GM18511 (cell line): ENCODE data around the gene TLR7.

Experiments
- ATAC-seq: cut with Tn5 transposase; IDR thresholded peaks from one replicate; pipeline ENCODE4 v1.9.1; 2021; ENCODE audit warnings: mild to moderate bottlenecking, moderate library complexity; ENCODE audit not compliant: unreplicated experiment

Gene TLR7

DNA sequence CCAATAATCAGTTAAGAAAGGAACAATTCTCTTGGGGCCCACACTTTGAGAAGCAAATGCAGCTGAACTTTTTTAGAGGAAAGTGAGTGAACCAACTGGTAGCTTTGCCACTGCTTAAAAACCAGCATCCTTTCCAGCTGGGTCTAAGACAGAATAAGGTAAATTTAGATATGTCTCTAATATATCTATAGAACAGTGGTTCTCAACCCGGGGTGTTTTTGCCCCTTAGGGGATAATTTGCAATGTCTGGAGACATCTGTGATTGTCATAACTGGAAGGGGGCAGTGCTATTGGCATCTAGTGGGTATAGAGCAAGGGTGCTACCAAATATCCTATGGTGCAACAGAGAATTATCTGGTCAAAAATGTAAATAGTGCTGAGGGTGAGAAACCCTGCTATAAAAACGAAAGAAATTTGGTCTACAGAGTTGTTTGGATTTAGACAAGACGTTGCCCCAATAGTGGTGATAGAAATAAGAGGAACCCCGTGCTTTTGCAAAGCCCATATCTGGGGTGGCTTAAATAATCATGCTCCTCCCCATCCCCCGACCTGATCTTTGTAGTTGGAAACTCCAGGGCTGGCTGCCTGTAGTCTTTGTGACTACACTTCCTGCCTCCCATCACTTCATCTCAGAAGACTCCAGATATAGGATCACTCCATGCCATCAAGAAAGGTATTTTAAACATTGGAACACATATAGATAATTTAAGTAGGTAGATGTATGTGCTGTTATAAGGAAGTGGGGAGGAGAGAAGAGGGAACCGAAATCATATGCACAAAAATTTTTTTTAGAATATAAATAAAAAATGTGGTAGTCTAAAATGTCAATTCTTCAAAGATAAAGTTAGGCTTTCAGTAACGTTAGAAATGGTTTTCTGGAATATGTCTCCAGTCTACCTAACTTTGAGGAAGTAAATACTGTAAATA, at the start of gene TLR7:
TSS of gene TLR7 (plus strand) at position 622 of the 927 bp plus-strand sequence. CDS start 507 bp downstream, outside the sequence.
- no peak for ATAC-seq

DNA sequence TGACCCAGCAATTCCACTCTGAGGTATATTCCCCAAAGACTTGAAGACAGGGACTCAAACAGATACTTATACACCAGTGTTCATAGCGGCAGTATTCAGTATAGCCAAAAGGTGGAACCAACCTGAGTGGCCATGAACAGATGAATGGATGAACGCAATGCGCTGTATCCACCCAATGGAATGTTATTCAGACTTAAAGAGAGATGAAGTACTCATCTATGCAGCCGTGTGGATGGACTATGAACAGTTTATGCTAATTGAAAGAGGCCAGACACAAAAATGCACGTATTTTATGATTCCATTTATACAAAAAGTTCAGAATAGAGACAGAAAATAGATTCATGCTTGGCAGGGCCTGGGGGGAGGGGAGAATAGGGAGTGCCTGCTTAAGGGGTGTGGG, 49.3 kb upstream of the TLR7 start:
- ATAC-seq, result no peak

DNA sequence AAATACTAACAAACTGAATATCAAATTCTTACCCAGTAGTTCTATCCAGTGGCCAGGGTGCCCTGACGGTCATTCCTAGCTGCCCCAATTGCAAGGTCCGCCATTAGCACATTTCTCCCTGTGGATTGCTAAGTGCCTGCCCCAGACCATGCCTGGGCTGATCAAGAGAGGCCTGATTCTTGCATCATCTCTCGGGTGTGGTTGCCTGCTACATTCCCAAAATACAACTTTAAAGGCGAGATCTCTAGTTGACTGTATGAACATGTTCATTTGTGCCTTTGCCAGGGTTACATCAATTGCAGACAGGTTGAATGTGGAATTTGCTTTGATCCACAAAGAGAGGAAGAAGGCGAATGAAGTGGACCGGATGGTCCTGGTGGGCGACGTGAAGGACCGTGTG, 47.6 kb upstream of the TLR7 start:
- ATAC-seq, result no peak

DNA sequence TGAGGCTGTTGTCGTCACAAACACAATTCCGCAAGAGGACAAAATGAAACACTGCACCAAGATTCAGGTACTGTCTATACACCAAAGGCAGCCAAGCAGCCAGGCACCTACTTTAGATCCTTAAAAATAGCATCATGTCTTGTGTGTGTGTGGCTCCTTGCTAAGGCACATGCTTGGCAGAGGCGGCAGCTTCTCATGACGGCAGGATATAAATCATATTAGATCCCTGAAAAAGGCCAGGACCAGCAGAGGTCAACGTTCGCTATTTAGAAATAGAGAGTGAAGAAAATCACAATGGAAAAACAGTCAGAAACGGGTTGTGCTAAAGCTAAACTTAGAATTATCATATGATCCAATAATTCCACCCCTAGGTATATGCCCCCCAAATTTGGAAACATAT, 46.1 kb upstream of the TLR7 start:
- no peak for ATAC-seq

DNA sequence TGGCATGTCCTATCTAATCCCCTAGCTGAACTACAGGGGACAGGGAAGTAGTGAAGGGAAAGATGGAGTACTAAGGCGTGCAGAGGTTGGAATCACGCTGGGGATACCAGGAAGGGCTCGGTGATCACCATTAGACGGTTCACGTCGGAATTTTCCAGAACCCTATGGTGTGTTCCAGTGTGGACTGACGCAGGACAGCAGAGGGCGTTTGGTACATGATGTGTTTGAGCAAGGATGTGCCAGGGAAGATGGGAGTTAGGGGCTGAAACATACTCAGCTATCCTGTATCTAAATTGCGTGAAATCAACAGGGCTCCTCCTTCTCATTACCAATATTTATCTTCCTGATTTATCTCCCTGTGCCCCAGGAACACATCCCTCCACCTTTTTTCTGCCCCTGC, 41.9 kb upstream of the TLR7 start:
- ATAC-seq, result no peak

DNA sequence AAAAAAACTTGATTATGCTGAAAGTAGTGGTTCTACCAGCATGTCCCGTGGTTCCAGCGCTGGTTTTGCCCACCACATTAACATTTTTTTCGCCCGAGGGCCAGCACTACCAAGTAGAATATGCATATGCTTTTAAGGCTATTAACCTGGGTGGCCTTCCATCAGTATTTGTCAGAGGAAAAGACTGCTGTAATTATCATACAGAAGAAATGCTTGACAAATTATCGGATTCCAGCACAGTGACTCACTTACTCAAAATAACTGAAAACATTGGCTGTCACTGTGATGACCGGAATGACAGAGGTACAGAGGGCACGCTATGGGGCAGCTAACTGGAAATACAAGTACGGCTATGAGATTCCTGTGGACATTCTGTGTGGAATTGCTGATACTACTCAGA, 41.1 kb upstream of the TLR7 start:
- no peak for ATAC-seq

DNA sequence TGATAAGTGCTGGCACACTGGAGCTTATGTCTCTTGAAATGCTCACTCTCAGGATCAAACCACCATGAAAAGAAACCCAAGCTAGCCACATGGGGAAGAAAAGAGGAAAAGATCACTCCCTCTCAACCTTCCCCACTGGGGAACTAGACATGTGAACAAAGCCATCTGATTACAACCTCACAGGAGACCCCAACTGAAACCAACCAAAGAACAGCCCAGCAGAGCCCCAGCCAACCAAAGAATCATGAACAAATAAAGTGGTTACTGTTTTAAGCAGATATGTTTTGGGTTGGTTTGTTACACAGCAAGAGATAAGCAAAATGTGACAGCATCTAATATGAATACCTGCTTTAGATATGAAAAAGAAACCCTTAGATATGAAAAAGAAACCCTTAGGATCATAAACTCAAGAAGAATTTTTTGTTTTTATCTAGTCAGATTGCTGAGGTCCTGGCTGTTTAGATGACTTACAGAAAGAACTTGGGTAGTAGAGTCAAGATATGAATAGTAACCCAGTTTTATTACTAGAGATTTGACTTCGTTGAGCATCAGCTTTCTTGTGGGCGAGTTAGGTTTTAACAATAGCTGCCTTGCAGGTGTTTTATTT, 23.7 kb upstream of the TLR7 start:
- ATAC-seq, result peak; percentile 12

DNA sequence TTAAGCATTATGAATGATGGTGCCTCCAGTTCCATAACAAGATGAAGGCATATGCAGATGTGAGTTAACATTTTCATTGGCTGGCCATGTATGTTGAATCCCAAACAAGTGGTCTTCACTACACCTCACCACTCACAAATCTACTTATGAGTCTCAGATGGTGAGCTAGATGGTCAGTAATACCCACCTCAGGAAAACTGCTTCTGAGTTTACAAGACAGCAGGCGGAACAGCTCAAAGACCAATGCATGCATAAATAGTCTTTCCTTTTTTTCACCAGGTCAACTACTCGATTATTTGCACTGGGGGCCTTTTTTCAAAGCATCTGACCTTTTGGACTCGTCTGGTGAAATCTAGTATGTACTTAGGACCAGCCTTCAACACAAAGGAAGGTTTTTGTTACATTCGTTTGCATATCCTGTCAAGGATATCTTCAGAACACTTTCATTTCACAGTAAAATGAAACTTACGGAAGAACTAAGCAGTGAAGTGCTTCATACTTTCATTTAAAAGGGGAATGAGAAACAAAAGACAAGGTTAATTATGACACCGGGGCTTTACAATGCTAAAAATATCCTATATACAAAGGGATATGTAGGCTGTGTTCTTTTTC, 23.1 kb upstream of the TLR7 start:
- ATAC-seq, result peak; percentile 92

DNA sequence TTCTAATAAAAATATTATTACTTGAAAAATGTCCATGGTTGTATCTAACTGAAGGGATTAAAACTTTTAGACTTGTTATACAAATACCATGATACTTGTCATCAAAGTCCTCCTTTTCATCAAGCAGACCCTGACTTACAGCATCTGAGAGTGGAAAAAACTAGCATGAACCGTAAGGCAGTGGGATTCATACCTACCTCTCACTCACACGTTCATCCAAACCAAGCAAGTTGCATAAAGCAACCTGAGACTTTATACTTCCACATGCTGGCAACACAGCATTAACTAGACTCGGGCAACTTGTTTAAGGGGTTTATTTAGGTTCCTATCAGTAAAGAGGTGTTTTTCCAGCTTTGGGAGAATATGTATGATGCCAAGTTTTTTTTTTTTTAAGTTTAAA, 22.6 kb upstream of the TLR7 start:
- peak; percentile 54 for ATAC-seq

DNA sequence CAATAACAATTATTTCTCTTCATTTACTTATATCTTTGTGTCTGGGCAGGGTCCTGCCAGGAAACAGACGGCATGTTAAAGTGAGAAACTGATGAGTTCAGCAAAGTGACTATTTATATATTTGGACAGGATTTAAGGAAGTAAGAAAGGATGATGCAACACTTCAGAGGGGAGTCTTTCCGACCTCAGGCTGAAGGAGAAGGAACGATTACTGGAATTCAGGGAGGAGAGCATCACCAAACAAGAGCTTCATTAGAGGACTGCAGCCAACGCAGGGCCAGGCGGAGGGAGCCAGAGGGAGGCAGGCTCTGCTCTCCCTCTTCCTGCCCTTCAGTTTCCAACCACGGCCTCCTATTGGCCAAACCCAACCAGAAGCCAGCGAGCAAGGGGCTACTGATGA, 1.5 kb upstream of the TLR7 start:
- ATAC-seq, result no peak

DNA sequence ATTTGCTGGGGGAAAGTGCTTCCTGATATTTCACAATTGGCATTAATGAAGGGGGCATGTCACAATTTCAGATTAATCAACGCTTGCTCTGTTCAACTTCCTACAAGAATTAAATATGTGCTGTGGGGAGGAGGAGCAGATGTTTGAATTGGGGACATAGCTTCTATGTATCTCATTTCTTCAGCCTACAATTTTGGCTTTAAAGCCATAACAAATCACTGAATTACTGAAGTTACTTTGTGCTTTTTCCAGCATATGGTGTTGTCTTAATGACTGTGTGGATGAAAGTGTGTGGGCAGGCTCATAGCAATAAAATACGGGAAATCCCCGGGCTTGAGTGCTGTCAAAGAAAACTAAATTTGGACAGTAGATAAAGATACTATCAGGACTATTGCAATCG, 813 bp downstream of the TLR7 start:
- peak; percentile 40 for ATAC-seq

DNA sequence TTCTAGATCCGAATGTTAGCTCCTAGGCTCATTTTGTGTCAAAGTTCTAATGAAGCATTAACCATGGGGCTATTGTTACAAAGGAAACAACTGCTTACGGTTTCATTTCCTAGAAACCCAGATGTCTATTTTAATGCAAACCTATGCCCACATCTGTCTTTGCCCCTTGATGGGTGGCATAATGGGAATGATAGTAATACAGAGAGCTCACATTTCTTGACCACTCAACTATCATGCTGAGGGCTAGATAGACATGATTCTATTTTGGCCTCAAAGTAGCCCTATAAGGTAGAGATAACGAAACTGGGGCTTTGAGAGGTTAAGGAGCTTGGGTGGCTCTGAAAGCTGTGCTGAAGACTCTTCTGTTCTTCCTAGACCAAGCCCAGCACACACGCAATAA, 1.9 kb downstream of the TLR7 start:
- peak; percentile 68 for ATAC-seq

DNA sequence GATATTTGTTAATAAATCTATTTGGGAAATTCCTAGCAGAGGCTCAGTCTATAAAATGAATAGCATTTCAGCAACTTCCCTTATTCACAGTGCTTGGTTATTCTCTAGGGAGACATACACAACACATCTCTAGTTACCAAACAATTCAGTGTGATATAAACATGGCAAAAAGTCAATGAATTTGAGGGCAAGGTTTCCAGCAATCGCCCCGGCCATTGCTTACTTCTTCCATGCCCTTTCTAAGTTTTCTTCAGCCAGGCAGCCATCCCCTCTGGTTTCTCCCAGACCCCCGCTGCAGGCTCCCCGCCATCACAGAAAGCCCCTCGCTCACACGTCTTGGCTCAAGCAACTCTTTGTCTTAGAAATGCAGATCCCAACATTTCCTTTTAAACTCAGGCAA, 4.4 kb downstream of the TLR7 start:
- no peak for ATAC-seq

DNA sequence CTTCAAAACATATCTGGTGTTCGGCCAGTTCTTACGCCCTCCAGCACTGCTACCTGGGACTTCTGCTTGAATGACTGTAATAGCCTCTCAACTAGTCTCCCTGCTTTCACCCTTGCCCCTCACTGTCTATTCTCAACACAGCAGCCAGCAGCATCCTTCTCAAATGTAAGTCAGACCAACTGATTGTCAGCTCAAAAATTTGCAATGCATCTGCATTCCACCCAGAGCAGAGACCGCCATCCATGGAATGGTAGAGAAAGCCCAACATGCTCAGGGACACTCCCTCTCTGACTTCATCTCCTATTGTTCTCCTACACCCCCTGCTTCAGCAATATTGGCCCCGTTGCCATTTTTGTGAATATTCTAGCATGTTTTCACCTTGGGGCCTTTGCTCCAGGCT, 5.9 kb downstream of the TLR7 start:
- no peak for ATAC-seq

DNA sequence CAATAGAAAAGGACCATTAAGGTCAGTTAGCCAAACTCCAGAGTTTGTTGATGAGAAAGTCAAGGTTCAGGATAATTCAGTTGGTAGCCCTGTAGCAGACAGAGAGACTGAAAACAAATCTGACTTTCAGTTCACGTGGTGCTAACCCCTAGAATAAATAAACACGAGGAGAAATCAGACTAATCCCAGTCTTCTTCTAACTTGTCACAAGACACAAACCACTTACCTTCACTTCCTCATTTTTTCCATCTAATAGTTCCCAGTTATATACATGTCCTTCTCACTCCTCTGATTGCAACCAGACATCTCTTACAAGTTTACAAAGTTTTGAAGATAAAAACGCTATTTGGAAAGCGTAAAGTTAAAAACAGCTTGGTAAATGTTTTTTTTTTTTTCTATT, 7.7 kb downstream of the TLR7 start:
- ATAC-seq, result no peak

DNA sequence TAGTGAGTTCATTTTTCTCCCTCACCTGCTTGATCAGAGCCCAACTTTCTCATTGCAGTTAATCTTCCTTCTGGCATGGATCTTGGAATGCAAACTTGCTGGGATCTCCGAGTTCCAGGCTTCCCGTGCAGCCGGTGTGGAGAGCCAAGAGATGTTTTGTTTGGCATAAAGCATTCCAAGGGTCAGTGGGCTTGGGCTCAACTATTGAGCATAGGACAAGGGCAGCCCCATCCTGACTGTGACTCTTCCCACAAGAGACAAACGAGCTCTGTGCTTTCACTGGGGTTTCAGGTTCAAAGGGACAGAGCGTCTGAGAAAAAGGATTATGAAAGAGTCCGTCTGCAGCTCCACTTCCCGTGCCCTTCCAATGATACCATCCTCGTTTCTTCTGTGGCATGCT, 10.5 kb downstream of the TLR7 start:
- no peak for ATAC-seq

DNA sequence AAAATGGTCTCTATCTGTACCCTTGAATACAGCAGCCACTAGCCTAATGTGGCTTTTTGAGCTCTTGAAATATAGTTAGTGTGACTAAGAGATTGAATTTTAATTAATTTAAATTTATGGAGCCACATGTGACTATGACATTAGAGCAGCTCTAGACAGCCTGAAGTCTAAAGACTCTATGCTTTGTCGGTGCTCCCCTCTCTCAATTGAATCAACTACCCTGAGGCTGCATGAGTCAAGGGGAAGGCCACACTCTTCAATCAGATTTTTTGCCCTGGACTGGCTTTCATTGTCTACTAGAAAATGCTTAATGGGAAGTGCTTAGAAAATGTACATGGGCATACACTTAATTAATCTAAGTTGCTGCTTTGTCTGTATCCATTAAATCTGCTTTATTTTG, 11.7 kb downstream of the TLR7 start:
- ATAC-seq, result no peak

DNA sequence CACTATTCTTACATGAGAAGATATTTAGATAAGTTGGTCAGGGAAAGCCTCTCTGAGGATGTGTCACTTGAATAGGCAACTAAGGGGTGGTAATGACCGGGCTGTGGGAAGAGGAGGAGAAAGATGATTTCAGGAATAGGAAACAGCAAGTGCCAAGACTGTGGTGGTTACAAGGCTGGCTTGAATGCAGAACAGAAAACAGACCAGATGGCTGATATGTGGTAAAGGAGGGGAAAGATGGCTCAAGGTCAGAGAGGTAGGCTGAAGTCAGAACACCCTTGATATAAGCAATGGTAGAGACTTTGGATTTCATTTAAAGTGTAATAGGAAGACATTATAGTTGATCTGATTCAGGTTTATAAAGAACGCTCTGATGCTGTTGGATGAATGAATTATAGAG, 15.0 kb downstream of the TLR7 start:
- no peak for ATAC-seq

DNA sequence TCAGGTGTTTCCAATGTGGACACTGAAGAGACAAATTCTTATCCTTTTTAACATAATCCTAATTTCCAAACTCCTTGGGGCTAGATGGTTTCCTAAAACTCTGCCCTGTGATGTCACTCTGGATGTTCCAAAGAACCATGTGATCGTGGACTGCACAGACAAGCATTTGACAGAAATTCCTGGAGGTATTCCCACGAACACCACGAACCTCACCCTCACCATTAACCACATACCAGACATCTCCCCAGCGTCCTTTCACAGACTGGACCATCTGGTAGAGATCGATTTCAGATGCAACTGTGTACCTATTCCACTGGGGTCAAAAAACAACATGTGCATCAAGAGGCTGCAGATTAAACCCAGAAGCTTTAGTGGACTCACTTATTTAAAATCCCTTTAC, 18.6 kb downstream of the TLR7 start:
- no peak for ATAC-seq

DNA sequence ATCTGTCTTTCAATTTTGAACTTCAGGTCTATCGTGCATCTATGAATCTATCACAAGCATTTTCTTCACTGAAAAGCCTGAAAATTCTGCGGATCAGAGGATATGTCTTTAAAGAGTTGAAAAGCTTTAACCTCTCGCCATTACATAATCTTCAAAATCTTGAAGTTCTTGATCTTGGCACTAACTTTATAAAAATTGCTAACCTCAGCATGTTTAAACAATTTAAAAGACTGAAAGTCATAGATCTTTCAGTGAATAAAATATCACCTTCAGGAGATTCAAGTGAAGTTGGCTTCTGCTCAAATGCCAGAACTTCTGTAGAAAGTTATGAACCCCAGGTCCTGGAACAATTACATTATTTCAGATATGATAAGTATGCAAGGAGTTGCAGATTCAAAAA, 19.7 kb downstream of the TLR7 start:
- no peak for ATAC-seq

DNA sequence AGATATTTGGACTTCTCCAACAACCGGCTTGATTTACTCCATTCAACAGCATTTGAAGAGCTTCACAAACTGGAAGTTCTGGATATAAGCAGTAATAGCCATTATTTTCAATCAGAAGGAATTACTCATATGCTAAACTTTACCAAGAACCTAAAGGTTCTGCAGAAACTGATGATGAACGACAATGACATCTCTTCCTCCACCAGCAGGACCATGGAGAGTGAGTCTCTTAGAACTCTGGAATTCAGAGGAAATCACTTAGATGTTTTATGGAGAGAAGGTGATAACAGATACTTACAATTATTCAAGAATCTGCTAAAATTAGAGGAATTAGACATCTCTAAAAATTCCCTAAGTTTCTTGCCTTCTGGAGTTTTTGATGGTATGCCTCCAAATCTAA, 20.3 kb downstream of the TLR7 start:
- no peak for ATAC-seq

DNA sequence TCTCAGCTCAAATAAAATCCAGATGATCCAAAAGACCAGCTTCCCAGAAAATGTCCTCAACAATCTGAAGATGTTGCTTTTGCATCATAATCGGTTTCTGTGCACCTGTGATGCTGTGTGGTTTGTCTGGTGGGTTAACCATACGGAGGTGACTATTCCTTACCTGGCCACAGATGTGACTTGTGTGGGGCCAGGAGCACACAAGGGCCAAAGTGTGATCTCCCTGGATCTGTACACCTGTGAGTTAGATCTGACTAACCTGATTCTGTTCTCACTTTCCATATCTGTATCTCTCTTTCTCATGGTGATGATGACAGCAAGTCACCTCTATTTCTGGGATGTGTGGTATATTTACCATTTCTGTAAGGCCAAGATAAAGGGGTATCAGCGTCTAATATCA, 20.9 kb downstream of the TLR7 start:
- no peak for ATAC-seq
